Stimulated activated CD4-positive, alpha-beta T cell treated with anti-CD3 and anti-CD28 coated beads, Interleukin-4, amount 100 ng/mL, for 24 hours (primary cell): ENCODE data around the gene MFSD11.
"Not testable (repeated sequence)": the region's sequence is repeated elsewhere in the genome, so short reads cannot be mapped to it uniquely, and the experiment has no call there.

Experiments
- DNase-seq: peaks from one replicate; pipeline ENCODE4 v3.0.0-alpha.2; 2020

Gene MFSD11

DNA sequence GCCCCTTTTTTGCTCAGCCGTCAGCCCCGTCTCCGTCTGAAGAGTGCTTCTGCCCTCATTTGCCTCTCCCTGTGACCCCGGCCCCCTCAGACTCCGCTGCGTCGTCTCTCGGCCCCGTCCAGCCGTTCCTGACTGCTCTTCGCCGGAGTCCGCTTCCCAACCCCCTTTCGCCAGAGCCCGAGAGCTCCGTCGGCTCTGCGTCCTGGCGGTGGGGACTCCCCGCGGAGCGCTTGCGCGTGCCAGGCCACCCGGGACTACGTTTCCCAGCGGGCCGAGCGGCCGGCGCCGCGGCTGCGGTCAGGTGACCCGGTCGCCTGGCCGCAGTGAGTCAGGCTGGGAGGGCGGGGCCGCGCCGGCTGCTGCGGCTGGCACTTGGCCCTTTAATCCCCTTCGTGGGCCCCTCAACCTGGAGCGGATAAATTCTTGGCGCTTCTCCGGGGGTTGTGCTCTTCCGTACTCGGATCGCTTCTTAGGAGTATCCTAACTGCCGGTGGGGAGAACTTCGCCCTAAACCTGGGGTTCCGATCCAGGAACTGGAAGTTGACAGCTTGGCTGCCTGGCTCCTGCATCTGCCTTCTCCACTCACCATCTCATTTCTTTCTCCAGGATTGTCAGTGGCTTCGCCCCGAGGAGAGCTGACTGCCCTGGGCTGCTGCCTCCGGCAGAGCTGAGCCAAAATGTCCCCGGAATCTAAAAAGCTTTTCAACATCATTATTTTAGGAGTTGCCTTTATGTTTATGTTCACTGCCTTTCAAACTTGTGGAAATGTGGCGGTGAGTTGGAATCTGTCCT lies at the start of gene MFSD11:
Gene MFSD11, plus strand, starts transcription at position 444 of the 792 bp plus-strand sequence. Its CDS starts 234 bp downstream, at position 678.
- peak; percentile 91 for DNase-seq

DNA sequence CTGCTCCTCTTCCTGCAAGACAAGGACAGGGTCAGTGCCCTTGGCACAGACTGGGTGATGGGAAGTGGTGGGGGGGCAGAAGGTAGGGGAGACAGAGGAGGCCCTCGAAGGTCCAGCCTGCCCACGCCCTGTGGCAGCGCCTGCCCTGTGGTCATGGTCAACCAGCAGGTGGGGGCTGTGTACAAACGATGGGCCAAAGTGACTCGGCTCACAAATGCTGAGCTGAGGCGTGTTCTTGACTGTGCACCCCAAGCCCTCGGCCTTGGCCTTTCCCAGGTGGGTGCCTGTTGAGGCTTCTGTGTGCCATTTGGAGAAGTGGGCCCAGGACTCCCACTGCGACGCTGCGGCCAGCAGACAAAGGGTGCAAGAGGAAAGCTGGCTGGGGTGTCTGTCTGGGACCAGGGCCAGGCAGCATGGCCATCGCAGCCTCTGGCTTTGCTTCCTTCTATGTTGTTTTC lies 49.7 kb upstream of the MFSD11 start:
- no peak for DNase-seq

DNA sequence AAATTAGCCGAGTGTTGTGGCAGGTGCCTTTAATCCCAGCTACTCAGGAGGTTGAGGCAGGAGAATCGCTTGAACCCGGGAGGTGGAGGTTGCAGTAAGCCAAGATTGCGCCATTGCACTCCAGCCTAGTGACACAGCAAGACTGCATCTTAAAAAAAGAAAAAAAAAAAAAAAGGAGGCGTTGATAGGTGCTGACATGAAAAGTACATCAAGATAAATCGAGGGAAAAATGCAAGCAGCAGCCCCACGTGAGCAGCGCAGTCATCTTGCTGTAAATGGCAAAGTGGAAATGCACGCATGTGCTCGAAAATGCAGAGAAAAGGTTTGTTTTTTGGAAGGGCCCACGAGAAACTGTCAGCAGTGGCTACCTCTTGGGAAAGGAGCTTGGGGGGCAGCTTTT lies 48.1 kb upstream of the MFSD11 start:
- no peak for DNase-seq

DNA sequence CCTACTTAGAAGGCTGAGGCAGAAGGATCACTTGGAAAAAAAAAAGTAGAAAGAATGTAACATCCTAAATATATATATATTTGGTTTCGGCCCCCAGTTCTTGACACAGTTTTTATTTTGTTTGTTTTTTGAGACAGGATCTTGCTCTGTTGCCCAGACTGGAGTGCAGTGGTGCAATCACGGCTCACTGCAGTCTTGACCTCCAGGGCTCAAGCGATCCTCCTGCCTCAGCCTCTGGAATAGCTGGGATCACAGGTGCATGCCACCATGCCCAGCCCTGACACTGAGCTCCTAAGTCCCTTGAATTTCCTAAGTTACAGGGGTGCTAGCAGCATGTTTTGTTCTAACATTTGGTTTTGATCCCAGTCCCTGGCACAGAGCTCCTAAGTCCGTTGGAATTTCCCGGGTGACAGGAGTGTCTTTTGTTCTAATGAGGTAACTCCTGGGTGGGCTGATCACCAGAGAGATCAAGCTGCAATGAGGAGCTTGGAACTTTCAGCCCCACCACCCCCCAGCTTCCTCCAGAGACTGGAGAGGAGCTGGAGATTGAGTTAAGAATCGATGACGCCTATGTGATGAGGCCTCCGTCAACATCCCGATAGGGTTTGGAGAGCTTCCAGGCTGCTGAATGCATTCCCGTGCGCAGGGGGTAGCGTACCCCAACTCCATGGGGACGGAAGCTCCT lies 47.2 kb upstream of the MFSD11 start:
- DNase-seq: no peak

DNA sequence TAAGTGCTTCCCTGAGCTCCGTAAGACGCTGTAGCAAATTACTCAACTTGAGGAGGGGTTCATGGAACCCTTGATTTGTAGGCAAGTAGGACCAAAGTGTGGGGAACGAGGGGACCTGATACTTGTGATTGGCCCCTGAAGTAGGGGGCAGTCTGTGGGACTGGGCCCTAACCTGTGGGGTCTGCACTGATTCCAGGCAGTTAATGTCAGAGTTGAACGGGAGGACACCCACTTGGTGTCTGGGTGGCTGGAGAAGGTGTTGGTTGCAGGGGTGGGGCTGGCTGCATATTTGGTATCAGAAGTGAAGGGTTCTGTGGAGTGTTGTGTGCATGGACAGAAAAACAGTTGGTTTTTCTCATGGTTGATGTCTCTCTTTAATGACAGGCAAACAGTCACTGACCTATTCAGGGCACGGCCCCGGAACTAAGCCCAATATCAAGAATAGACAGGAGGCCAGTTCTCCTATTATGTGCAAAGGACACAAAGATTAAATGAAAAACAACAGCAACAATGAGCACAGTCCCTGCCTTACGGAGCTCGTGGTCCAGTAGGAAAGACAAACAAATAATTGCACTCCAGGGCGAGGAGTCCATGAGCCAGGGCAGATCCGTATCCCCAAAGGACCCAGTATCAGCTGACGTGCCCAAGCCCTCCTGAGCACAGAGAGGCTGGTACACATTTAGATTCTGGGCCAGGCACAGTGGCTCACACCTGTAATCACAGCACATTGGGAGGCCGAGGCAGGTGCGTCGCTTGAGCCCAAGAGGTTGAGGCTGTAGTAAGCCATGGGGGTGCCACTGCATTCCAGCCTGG lies 46.3 kb upstream of the MFSD11 start:
- no peak for DNase-seq

DNA sequence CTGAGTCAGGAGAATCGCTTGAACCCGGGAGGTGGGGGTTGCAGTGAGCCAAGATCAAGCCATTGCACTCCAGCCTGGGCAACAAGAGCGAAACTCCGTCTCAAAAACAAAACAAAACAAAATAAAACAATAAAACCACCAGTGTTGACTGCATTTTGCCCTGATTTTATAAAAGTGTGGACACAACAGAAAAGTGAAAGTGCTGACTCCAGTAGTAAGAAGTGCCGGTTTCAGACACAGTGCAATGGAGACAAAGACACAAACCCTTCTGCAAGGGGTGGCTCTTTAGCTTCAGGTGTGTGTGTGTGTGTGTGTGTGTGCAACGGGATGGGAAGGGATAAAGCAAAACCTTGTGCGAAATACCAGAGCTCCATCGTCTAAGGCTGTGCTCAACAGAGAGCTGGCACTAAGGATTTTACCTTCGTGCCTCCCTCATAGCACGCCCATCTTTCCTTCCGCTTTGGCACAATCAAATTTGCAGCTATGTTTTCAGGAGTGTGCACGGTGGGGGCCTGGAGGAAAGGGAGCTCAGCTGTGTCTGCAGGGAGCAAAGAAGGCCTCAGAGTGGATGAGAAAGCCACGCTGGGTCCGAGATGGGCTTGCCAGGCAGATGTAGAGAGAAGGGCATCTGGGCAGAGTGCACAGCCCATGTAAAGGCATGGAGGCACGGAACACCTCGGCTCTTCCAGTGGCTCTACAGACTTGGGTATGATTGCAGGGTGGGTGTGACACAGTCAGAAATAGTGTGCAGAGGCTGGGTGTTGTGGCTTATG lies 42.7 kb upstream of the MFSD11 start:
- DNase-seq: no peak

DNA sequence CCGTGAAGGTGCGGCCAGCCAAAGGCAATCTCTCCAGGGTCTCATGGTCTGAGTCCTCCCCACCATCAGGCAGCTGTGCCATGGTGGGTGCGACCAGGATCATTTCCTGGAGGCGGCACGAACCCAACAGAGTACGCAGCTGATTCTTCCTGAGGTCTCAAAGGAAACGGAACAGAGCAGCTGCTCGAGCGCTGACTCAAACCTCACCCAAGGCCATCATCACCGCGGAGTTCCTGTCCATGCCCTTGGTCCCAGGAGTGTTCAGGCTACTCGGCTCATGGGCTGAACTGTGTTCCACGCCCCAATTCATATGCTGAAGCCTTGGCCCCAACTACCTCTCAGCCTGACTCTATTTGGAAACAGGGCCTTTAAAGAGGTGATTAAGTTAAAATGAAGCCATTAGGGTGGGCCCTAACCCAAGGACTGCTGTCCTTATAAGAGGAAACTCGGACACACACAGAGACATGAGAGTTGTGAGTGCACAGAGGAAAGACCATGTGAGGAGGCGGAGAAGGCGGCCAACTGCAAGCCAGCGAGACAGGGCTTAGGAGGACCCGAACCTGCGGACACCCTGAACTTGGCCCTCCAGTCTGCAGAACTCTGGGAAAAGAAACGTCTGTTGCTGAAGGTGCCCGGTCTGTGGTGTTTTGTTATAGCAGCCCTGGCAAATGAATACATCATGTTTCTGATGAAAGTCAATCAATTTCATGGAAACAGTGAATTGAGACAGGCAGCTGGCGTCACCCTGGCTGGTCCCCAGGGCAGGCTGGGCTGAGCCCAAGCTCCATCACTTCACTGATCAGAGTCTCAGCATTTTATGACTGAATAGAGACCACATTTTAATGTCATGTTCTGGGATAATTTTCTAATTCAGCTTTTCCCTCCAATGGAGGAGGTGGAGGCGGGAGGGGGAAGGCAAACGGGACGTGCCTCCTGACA lies 40.9 kb upstream of the MFSD11 start:
- DNase-seq: no peak

DNA sequence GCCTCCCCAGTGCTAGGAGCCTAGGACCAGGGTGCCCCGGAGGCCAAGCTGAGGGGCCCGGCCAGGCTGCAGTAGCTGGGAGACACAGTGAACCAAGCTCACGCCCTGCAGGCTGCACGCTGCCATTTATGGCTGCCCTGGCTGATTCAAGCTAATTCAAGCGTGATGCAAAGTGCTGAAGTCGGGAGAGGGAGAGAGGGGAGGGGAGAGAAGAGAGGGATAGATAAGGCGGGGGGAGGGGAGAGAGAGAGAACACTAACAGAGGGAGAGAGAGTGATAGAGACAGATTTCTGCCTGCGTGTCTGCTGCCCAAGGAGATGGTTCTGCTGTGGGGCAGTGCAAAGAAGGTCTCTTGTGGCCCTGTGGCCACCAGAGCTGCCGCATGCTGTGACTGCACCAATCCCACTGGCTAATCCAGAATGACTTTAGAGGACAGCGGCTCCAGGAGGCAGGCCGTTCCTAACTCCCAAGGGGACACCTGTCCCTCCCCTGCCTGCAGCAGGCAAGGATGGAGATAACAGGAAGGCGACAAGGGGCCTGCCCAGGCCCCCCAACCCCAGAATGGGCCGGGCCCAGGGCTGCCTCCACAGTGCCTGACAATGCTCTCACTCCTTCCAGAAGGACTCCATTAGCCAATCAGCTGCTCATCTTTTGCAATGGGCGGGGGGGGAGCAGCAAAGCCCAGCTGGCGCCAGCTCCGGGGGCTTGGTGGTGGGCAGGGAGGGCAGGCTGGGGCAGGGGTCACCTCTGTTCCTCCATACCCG lies 40.0 kb upstream of the MFSD11 start:
- no peak for DNase-seq

DNA sequence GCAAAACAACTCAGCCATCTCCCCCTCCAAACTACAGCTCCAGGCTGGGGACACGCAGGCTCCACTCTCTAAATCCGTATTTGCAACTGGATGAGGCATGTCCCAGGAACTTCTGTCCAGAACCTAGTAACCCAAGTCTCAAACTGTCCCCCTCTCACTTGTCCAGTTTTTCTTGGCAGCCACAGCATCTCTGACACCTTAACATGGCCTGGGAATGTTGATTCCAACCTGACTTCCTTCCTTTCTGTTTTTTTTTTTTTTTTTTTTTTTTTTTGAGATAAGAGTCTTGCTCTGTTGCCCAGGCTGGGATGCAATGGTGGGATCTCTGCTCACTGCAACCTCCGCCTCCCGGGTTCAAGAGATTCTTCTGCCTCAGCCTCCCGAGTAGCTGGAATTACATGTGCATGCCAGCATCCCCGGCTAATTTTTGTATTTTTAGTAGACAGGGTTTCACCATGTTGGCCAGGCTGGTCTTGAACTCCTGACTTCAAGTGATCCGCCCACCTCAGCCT lies 39.4 kb upstream of the MFSD11 start:
- not testable (repeated sequence) for DNase-seq

DNA sequence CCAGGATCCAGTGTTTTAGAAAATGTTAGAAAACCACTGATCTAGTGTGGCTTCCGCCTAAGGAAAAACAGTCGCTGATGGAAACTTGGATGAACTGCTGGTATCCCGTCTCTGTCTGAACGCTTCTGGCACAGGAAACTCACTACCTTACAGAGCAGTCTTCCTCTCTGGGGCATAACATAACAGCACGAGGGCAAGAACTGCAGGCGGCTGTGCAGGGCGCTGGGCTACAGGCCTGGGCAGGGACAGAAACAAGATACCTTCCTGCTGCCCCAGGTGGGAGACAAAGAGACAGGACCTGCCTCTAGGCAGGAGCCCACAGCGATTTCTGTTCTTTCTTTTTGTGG lies 37.7 kb upstream of the MFSD11 start:
- DNase-seq: no peak

DNA sequence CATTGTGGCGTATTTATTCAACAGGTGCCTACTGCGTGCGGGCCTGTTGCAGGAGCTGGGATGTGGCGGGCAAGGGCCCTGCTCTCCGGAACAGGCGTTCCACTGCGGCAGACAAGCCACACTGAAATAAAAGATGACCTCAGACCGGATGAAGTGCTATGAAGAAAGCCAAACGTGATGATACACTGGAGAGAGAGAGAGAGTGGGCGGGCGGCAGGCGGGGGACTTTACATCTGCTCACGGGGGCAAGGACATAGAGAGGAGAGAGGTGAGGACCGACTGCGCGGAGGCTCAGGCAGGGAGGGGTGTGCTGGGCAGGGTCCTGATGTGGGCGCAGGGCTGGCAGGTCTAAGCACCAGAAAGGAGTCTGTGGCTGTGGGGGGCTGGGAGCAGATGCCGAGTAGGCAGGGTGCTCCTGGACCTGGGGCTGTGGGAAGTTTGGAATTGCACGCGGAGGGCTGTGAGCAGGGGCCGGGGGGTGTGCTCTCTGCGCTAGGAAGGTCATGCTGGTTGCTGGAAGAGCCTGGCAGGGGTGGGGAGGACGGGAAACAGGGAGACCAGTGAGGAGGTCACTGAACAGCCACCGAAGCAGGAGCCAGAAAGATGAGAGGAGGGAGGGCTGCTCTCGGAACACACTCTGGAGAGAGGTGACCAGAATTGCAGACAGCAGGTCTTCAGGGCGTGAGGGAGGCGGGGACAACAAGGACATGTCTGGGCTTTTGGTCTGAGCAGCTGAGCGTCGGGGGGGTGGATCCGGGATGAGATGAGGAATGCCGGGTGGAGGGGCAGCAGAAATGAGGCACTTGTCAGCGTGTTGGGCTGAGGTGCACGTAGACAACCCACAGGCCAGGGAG lies 37.1 kb upstream of the MFSD11 start:
- DNase-seq: no peak

DNA sequence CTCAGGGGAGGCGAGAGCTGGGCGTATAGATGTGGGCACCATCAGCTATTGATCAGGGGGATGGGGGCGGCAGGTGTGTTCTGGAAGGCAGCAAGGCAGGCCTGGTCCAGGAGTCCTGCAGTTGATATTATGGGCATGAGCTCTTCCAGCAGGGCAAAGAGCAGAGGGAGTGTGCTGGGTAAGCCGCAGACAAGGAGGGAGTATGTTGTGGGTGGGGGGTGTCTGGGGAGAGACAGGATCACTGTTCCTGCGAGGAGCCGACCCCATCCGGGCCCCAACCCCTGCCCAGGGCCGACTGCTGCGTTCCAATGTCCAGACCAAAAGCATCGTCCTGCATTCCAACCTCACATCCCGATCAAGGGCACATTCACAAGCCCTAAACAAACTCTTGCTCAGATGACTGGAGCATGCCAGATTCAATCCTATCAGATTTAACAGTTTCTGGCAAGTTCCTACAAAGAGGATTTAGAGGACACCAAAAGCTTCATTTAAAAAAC lies 36.4 kb upstream of the MFSD11 start:
- DNase-seq: no peak

DNA sequence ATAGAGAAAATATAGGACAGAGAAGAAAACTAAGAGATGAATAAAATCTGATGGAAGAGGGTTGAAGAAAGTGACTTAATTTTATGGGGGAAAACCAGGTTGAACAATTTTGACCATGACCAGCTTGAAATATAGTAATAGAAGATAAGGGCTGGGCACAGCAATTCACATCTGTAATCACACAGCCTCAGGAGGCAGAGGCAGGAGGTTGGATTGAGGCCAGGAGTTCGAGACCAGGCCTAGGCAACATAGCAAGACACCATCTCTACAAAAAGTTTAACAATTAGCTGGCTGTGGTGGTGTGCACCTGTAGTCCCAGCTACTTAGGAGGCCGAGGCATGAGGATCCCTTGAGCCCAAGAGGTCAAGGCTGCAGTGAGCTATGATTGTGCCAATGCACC lies 35.8 kb upstream of the MFSD11 start:
- no peak for DNase-seq

DNA sequence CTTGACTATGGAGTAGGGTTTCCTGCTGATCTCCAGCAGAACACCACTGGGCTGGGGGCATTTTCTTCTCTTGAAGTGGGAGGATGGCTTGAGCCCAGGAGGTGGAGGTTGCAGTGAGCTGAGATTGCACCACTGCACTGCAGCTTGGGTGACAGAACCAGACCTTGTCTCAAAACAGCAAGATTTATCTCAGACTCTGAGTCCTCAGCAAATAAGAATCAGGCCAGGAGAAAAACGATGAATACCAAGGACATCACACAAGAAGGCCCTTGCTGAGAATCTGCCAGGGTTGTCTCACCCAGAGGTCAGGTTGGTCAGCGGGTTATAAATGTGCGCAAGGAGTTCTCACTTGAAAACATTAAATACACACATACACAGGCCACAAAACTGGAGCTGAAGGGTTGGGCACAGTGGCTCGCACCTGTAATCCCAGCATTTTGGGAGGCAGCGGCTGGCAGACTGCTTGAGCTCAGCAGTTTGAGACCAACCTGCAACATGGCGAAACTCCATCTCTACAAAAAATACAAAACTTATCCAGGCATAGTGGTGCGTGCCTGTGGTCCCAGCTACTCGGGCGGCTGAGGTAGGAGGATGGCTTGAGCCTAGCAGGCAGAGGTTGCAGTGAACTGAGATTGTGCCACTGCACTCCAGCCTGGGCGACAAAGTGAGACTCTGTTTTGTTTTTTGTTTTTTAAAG lies 34.8 kb upstream of the MFSD11 start:
- no peak for DNase-seq

DNA sequence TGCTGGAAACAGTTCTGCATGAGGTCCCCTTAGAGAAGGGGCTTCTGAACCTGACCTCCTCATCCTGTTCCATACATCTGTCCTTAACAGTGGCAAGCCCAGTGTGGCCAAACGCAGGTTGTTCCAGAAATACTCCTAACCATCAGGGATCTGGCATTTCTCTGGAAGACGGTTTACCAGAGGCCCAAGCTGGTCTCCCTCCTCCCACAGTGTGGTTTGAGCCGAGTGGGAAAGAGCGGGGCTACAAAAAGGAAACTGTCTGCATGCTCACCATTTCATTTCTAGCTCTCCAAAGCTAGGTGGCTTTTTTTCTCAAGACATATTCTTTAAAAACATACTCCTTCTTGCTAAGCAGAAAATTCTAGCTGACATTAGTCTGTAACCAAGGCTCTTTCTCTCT lies 33.1 kb upstream of the MFSD11 start:
- DNase-seq: no peak

DNA sequence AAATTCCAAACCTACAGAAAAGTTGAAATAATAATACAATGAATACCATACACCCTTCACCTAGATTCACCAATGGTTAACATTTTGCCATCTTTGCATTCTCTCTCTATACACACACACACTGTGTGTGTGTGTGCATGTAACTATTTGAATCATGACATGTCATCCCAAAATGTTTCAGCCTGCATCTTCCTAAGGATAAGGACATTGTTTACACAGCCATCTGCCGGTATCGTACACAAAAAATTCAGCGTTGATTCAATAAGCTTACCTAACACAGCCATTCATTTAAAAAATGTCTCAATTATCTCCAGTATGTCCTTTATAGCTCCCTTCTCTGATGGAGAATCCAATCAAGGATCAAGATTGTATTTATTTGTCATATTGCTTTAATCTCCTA lies 31.1 kb upstream of the MFSD11 start:
- DNase-seq: no peak

DNA sequence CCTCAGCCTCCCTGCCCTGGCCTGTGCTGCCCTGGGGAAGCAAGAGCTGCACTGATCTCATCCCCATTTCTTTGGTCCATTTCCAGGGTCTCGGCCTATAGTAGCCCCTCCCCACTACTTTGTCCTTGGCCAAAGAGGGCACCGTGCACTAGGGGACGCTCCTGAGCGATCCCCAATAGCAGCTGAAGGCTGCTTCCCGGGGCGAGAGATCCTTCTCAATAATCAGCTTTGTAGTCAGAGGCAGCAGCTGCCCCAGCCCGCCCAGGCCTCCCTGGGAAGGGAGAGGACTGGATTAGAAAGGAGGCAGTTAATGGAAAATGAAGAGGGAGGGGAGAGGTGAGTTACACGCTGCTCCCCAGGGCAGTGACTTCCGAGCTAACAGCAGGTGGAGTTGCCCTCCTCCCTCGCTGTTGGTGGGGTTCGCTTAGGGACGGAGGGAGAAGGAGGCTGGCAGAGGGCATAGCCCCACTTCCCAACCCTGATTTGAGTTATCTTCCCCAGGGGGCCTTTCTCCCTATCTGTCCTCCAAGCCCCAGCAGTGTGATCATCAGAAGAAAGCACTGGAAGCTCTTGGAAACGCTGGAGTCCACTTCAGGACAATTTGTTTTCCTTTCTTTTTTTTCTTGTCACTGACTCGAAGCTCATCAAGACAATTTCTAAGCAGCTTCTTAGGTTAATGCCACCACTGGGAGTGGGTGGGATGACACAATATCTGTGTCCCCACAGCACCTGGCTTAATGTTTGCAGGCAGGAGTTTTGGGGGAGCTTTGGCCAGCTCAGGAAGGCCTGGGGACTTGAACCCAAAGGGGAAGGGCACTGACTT lies 29.7 kb upstream of the MFSD11 start:
- DNase-seq: no peak
